Renal cortex interstitium (tissue), 11 donors: ENCODE results near the gene TADA3. TPM values are rescaled to one million over a fixed set of nuclear protein-coding genes. Genes with fewer than 3 reads are reported as not detected.
"Not testable (repeated sequence)": the region's sequence is repeated elsewhere in the genome, so short reads cannot be mapped to it uniquely, and the experiment has no call there.

Experiments used
- DNase-seq, 11 donors: peaks; one replicate each; pipeline ENCODE4 v3.0.0-alpha.2; 2013; ENCODE audit warnings: low read depth in 9 of 11, low spot score in 4 of 11; ENCODE audit errors: extremely low read depth in 1 of 11
- polyA plus RNA-seq, 3 donors: library from polyadenylated mRNA; unstranded; fragments of 120-200 nt; gene quantifications; one replicate each; pipeline ENCODE4 v1.2.1, GENCODE V29; 2013; ENCODE audit not compliant: insufficient read length in 3 of 3

Gene TADA3
- polyA plus RNA-seq, 3 donors = 58.2 to 73.4 (median 71.1) TPM

DNA sequence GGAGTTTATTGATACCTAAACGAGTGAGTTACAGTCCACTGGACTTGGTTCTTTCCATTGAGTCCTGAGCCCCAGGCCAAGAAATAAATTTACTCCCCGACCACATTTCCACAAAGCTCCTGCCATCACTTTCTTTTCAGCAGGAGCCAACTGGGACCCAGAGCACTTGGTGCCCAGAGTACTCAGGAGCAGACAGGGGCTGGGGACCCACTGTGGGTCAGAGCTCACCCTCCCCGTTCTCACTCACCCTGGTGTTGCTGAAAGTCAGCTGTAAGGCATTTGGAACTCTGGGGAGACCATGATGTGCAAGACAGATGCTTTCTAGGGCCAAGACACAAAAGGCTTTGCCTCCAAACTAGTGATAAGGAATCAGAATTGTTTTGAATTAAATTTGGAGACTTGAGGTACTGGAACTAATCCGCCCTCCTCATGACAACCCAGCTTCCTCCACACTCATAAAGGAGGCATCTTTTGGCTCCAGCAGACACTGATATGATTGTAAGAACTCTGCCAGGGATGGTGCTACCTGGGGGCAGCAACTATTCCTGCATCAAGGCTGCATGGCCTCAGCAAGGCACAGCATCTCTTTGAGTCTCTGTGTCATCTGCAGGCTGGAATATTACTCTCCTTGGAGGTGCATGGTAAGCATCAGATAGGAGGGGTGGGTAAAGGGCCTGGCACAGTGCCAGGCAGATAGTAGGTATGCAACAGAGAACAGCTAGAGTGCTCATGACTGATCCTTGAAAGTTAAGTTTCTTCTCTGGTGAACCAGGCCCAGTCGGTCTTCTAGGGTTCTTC lies 15.2 kb downstream of the TADA3 start:
- DNase-seq = no peak

- DNase-seq = not testable (repeated sequence)
Measured at GRCh38 chr3:9771007-9771406, 21.3 kb downstream of the TADA3 start.

DNA sequence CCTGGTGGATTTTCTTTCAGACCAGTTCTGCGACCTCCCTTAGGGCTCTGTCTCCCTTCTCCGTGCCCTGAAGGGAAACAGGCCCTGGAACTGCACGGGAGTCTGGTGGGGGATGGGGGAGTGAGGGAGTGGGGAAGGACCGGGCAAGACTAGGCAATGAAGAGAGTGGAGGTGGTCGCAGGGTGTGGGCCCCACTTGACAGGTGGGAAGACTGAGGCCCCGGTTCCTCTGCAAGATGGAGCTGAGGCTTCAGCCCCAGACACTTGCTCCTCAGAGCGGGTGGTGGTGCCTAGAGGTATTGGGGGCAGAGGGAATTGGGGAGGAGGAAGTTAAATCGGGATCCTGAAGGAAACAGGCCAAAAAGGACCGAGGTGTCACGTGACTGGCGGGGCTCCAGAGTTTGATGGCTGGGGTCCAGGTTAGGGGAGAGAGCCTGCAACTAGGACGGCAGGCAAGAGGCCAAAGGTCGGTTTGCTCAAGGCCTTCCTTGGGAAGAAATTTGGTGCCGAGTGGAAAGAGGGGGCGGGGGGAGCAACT lies 21.9 kb downstream of the TADA3 start:
- peak in 3 of 11 donors; percentile 39 to 72 (median 44) for DNase-seq

DNA sequence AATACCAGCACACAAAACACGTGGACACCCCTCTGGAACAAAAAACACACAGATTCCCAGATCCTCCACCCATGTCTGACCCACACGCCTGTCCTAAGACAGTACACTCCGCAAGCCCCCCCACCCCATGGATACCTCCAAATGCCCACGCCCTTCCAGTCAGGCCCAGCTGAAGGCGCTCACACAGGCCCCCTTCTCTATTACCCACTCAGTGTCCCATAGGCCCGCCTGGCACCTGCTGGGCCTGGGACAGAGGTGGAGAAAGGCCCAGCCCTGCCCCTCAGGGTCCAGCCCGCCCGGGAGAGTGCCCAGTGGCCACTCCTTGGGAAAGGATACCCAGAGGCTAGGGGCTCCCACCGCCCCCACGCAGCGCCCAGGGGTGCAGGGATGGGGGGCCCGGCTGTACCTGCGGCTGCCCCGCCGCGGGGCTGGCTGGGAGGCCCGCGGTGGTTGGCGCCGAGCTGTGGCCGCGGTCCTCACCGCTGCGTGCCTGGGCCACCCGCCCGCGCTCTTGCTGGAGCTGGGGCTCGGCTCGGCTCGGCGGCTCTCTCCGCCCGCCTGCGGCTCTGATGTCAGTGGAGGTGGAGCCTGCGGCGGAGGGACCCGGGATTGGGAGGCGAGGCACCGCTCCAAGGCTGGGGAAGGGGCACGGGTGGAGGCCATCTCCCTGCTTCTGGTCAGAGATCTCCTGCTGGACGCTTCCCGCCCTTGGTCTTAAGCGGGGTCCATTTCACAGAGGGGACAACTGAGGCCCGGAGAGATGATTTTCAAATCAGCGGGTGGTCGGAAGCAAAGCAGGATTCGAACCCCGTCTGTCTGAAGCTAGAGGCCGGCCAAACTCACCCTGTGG lies 22.6 kb downstream of the TADA3 start, which contains the start of gene CAMK1:
Gene CAMK1 (minus strand): TSS at position 522 of the 850 bp plus-strand sequence. CDS start 2,198 bp downstream, outside the sequence.
- peak in 8 of 11 donors; percentile 60 to 70 (median 65) for DNase-seq

GRCh38 chr3:9769012-9769411 lies 23.3 kb downstream of the TADA3 start:
- DNase-seq = no peak

GRCh38 chr3:9768141-9768775 lies 24.0 kb downstream of the TADA3 start:
- no peak for DNase-seq

DNA sequence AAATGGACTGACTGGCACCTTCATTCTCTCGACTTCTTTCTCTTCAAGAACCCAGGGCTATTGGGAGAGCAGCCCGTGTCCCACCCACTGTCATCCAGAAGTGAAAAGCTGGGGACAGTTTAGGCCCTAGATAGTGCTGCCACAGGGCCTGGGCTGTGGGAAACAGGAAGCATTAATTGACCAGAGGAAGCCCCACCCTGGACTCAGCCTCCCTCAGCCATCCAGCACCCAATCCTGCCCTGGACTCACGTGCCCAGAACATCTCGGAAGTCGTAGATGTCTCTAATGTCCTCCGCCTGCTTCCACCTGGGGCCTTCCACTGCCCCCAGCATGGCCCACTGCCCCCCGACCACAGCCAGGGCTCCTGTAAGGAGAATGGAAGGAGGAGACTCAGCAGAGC lies 24.9 kb downstream of the TADA3 start:
- no peak for DNase-seq

DNA sequence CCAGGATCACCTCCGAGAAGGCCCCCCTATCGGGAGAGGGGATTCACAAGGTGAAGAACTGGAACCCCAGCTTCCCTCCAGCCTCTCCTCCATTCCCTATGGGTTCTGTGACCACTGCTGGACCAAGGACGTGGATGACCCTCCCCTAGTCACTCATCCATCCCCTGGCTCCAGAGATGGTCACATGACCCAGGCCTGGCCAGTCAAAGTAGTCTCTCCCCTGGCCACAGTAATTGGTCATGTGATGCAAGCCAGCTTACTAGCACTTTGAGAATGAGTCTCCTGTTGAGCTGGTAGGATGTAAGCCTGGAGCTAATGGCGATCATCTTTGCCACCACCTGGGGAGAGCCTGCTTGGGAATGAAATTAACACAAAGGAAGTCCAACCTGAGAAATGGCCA lies 26.4 kb downstream of the TADA3 start:
- no peak for DNase-seq

GRCh38 chr3:9762871-9763270 lies 29.4 kb downstream of the TADA3 start:
- DNase-seq = no peak

DNA sequence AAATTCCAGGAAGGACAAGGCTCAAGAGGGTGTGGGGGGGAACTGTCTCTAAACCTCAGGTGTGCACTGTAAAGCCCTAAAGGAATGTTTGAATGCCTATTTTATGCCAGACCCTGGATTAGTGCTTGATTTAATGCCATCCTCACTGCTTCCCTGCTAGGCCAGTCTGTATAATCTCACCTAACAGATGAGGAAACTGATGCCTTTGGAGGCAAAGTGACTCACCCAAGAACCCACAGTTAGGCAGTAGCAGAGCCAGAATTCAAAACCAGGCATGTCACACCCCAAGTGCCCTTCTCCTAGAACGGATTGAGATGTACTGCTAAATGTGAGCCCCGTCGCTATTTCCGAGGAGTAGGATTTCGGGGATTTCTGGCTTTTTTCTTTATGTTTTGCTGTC lies 30.4 kb downstream of the TADA3 start:
- DNase-seq = no peak

DNA sequence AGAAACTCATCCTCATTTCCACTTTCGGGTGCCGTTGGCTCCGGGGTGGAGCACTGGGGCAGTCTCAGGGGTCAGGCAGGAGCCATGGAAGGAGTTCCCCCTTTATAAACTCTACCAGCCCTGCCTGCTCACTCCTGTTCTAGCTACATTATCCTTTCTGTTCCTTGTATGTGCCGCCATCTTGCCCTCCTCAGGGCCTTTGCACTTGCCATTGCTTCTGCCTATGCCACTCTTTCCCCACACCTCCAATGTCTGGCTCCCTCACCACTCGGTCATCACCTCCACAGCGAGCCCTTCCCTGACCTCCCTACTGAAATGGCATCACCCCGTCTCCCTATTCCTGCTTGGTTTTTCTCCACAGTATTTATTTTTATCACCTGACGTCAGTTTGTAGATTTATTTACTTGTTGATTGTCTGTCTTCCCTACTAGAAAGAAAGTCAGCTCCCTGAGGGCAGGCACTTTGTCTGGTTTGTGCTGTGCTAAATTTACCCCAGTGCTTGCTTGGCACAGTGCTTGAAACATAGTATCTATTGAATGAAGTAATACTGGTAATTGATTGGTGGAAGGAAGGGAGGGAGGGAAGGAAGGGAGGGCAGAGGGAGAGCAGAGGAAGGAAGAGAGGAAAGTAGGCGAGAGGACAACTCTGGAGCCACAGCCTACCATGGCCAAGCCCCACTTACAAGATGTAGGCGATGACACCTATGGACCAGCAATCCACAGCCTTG lies 31.3 kb downstream of the TADA3 start:
- no peak for DNase-seq

DNA sequence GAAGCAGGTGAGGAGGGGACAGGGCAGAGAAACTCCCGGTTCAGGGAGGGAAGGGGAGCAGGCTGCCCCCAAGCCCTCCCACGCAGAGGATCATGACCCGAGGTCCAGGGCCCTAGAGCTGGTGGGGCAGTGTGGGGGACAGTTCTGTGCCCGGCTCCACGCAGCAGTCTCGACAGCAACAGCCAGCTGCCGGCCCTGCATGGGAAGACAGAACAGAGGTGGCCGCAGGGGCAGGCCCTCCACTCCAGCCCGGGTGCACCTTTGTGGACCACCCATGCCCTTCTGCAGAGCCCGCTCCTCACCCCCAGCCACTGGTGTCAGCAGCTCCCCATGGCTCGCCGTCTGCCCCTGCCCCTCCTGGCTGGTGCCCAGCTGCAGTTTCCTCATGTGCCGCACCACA lies 34.8 kb downstream of the TADA3 start:
- DNase-seq = no peak

GRCh38 chr3:9754678-9755077 lies 37.6 kb downstream of the TADA3 start:
- no peak for DNase-seq

DNA sequence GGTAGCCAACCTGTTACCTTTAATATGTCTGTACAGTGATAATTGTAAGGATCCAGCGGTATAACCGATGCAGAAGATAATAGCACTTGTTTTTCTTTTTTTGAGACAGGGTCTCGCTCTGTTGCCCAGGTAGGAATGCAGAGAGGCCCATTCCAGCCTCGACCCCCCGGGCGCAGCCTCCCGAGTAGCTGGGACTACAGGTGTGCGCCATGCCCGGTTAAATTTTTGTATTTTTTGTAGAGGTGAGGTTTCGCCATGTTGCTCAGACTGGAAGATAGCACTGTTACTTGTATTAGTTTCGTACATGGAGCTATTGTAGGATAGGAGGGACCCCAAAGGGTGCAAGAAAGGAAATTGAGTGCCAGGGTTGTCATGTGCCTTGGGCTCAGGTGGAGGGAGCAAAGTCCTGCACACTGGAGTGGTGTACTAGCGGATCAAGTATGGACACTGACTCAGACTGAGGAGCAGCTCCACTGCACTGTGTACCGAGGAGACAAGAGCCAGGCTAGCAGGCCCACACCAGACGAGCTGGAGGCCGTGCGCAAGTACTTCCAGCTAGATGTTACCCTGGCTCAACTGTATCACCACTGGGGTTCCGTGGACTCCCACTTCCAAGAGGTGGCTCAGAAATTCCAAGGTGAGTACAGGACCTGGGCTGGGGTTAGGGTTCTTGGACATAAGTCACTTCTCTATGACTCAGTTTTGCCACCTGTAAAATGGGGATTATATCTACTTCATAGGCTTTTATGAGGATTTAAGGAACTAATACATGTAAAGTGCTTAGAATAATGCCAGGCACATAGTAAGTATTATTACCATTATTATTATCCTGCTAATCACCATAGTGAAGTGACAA lies 41.5 kb downstream of the TADA3 start:
- DNase-seq = no peak

DNA sequence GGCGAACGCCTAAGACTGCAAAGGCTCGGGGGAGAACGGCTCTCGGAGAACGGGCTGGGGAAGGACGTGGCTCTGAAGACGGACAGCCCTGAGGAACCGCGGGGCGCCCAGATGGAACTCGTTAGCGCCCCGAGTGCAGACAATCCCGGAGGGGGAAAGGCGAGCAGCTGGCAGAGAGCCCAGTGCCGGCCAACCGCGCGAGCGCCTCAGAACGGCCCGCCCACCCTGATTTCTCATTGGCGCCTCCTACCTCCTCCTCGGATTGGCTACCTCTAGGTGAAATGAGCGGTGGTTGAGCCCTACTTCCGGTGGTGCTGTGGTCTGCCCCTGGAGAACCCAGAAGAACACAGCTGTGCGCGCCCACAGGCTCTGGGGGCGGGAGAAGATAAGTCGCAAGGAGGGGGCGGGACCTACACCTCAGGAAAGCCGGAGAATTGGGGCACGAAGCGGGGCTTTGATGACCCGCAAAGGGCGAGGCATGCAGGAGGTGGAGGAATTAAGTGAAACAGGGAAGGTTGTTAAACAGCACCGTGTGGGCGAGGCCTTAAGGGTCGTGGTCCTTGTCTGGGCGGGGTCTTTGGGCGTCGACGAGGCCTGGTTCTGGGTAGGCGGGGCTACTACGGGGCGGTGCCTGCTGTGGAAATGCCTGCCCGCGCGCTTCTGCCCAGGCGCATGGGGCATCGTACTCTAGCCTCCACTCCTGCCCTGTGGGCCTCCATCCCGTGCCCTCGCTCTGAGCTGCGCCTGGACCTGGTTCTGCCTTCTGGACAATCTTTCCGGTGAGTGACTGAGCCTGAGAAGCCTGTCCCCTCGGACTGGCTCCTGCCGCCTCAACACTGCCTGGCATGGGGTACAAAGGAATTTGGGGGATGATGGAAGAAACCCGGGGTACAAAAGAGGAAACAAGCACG lies 42.4 kb downstream of the TADA3 start, which contains the start of gene OGG1:
Gene OGG1 (plus strand): TSS at position 308 of the 911 bp plus-strand sequence. CDS start 335 bp downstream, at position 643.
- DNase-seq = peak; percentile 92 to 98 (median 96)

GRCh38 chr3:9749296-9749644 lies 43.0 kb downstream of the TADA3 start:
- DNase-seq = no peak

- DNase-seq = no peak
Measured at GRCh38 chr3:9748031-9748430, 44.2 kb downstream of the TADA3 start.
